HepG2 (cell line): Measurements from ENCODE around the gene MCAT. TPM values are rescaled to one million over a fixed set of nuclear protein-coding genes. Genes with fewer than 3 reads are reported as not detected.

Experiments
- MED13 ChIP-seq: sonication (generic); formaldehyde crosslinking; IDR thresholded peaks from 2 replicates; pipeline ENCODE4 v1.5.0; 2020; ENCODE audit warnings: missing genetic modification reagents
- RFX3 ChIP-seq: IDR thresholded peaks from 2 replicates; pipeline ENCODE4 v1.6.1; 2016; ENCODE audit warnings: missing biosample characterization, missing genetic modification reagents
- ZKSCAN1 ChIP-seq: fragments of 150-350 bp; IDR thresholded peaks from 2 replicates; pipeline ENCODE4 v1.6.1; 2014; ENCODE audit warnings: low read length
- polyA plus RNA-seq, 8 experiments: library from polyadenylated mRNA; depleted of rRNA in 3 of 8; stranded (reverse) in 7 of 8; unstranded in 1 of 8; fragments of >200 nt; fragmentation: Illumina TruSeq in 4 of 8; extraction: Trizol in 4 of 8; gene quantifications; 2 replicates each; pipeline versions ENCODE4 v1.2.1 to v1.2.3, GENCODE V29; 2011 to 2016; ENCODE audit warnings: low read depth in 4 of 8, missing spikeins in 1 of 8, mixed read lengths in 1 of 8; ENCODE audit not compliant: insufficient read depth in 1 of 8
- total RNA-seq, 5 experiments: library from RNA; depleted of rRNA; stranded (reverse); fragments of >200 nt; fragmentation: Illumina TruSeq; extraction: Trizol; gene quantifications; 2 replicates each; pipeline ENCODE4 v1.2.3, GENCODE V29; 2016; ENCODE audit warnings: low read depth in 1 of 5
- TF ChIP-seq, protein P1 (sequence below): sonication (generic); formaldehyde crosslinking; IDR thresholded peaks from 2 replicates; pipeline ENCODE4 v1.5.1; 2020; ENCODE audit warnings: missing genetic modification reagents, mild to moderate bottlenecking, borderline replicate concordance
- TF ChIP-seq, protein P2 (sequence below): IDR thresholded peaks from 2 replicates; pipeline ENCODE4 v1.6.1; 2012; ENCODE audit warnings: low read depth, low read length, improper control_type of control experiment
- TF ChIP-seq, protein P3 (sequence below): IDR thresholded peaks from 2 replicates; pipeline ENCODE4 v1.6.1; 2016; ENCODE audit warnings: low read depth, control low read depth
- TF ChIP-seq, protein P4 (sequence below): sonication (generic); formaldehyde crosslinking; IDR thresholded peaks from 2 replicates; pipeline ENCODE4 v1.5.0; 2020; ENCODE audit warnings: missing genetic modification reagents

MCAT gene
- total and polyA plus RNA-seq, 2 of the 13 experiments (the other 11 are each of a cell fraction or from before 2014, with no cell fraction given): 9.3 to 16.7 TPM

DNA sequence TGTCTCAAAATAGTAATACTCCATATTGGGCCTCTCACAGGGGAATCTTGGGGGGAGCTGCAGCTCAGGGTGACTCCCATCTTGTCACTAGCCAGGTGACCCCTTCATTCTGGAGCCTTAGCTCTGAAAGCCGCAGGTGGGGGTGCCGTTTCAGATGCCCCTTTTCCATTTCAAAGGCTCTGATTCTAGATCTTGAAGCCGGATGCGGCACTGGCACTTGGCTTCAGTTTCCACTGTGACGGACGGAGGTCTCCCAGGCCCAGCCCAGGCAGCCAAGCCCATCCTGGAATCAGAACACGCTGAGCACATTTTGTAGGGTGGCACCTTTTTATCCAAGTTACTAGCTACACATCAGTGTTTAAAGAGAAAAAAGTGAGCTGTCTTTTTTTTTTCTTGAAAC, 26.3 kb downstream of the MCAT start (continued):
- TF ChIP-seq, protein P1, sequence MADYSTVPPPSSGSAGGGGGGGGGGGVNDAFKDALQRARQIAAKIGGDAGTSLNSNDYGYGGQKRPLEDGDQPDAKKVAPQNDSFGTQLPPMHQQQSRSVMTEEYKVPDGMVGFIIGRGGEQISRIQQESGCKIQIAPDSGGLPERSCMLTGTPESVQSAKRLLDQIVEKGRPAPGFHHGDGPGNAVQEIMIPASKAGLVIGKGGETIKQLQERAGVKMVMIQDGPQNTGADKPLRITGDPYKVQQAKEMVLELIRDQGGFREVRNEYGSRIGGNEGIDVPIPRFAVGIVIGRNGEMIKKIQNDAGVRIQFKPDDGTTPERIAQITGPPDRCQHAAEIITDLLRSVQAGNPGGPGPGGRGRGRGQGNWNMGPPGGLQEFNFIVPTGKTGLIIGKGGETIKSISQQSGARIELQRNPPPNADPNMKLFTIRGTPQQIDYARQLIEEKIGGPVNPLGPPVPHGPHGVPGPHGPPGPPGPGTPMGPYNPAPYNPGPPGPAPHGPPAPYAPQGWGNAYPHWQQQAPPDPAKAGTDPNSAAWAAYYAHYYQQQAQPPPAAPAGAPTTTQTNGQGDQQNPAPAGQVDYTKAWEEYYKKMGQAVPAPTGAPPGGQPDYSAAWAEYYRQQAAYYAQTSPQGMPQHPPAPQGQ (CRISPR knock-in tag): no peak
- no peak for TF ChIP-seq ZKSCAN1
- TF ChIP-seq, protein P2, sequence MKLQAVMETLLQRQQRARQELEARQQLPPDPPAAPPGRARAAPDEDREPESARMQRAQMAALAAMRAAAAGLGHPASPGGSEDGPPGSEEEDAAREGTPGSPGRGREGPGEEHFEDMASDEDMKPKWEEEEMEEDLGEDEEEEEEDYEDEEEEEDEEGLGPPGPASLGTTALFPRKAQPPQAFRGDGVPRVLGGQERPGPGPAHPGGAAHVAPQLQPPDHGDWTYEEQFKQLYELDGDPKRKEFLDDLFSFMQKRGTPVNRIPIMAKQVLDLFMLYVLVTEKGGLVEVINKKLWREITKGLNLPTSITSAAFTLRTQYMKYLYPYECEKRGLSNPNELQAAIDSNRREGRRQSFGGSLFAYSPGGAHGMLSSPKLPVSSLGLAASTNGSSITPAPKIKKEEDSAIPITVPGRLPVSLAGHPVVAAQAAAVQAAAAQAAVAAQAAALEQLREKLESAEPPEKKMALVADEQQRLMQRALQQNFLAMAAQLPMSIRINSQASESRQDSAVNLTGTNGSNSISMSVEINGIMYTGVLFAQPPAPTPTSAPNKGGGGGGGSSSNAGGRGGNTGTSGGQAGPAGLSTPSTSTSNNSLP: no peak
- TF ChIP-seq, protein P3, sequence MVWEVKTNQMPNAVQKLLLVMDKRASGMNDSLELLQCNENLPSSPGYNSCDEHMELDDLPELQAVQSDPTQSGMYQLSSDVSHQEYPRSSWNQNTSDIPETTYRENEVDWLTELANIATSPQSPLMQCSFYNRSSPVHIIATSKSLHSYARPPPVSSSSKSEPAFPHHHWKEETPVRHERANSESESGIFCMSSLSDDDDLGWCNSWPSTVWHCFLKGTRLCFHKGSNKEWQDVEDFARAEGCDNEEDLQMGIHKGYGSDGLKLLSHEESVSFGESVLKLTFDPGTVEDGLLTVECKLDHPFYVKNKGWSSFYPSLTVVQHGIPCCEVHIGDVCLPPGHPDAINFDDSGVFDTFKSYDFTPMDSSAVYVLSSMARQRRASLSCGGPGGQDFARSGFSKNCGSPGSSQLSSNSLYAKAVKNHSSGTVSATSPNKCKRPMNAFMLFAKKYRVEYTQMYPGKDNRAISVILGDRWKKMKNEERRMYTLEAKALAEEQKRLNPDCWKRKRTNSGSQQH (CRISPR knock-in tag): no peak
- TF ChIP-seq, protein P4, sequence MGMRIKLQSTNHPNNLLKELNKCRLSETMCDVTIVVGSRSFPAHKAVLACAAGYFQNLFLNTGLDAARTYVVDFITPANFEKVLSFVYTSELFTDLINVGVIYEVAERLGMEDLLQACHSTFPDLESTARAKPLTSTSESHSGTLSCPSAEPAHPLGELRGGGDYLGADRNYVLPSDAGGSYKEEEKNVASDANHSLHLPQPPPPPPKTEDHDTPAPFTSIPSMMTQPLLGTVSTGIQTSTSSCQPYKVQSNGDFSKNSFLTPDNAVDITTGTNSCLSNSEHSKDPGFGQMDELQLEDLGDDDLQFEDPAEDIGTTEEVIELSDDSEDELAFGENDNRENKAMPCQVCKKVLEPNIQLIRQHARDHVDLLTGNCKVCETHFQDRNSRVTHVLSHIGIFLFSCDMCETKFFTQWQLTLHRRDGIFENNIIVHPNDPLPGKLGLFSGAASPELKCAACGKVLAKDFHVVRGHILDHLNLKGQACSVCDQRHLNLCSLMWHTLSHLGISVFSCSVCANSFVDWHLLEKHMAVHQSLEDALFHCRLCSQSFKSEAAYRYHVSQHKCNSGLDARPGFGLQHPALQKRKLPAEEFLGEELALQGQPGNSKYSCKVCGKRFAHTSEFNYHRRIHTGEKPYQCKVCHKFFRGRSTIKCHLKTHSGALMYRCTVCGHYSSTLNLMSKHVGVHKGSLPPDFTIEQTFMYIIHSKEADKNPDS (CRISPR knock-in tag): no peak
- no peak for TF ChIP-seq RFX3 (CRISPR knock-in tag)
- no peak for TF ChIP-seq MED13 (CRISPR knock-in tag)
